IgD-negative memory B cell (primary cell): ENCODE data around the gene INTS14. TPM values are rescaled to one million over a fixed set of nuclear protein-coding genes. Genes with fewer than 3 reads are reported as not detected.
"Not testable (repeated sequence)": the region's sequence is repeated elsewhere in the genome, so short reads cannot be mapped to it uniquely, and the experiment has no call there.

ENCODE experiments used
- H3K27ac Mint-ChIP-seq, 3 donors: one replicate each; pipeline ENCODE4 v1.8.0; 2020 to 2022; ENCODE audit warnings: mild to moderate bottlenecking in 3 of 3, mixed read lengths in 3 of 3, moderate library complexity in 1 of 3
- H3K27me3 Mint-ChIP-seq: one replicate; pipeline ENCODE4 v1.8.0; 2021; ENCODE audit warnings: mixed read lengths
- H3K36me3 Mint-ChIP-seq: one replicate; pipeline ENCODE4 v1.8.0; 2020; ENCODE audit warnings: mild to moderate bottlenecking, mixed read lengths
- H3K4me1 Mint-ChIP-seq, 3 donors: one replicate each; pipeline ENCODE4 v1.8.0; 2020 to 2022; ENCODE audit warnings: mixed read lengths in 3 of 3, mild to moderate bottlenecking in 1 of 3
- H3K4me3 Mint-ChIP-seq, 4 donors: one replicate each; pipeline ENCODE4 v1.8.0; 2020 to 2022; ENCODE audit warnings: mild to moderate bottlenecking in 4 of 4, mixed read lengths in 4 of 4, moderate library complexity in 3 of 4
- H3K9me3 Mint-ChIP-seq, 3 donors: one replicate each; pipeline ENCODE4 v1.8.0; 2020 to 2021; ENCODE audit warnings: mixed read lengths in 3 of 3, mild to moderate bottlenecking in 1 of 3
- polyA plus RNA-seq: library from polyadenylated mRNA; unstranded; fragments of 300-500 nt; fragmentation: Illumina TruSeq; gene quantifications from one replicate; pipeline ENCODE4 v1.2.3, GENCODE V29; 2021

The INTS14 gene
- polyA plus RNA-seq, 1 donor from 2014 or later = 24.3 TPM

- Mint-ChIP-seq H3K27me3 (no peaks in the 10 kb centered on the region), H3K4me1 (peaks cover 14 to 26% (median 19%) of the 10 kb centered on the region in 3 donors), H3K9me3 (no peaks in the 10 kb centered on the region), H3K36me3 (peaks cover 13% of the 10 kb centered on the region), H3K27ac (peak overlapping the region in 1 of 3 donors; percentile 63), H3K4me3 (no peak overlapping the region)
Observed at GRCh38 chr15:65578904-65579728, 31.8 kb downstream of the INTS14 start.

GRCh38 chr15:65577129-65577996 is 33.6 kb downstream of the INTS14 start:
- Mint-ChIP-seq H3K4me3 (no peak overlapping the region), H3K9me3 (no peaks in the 10 kb centered on the region), H3K27ac (peak overlapping the region in 2 of 3 donors; percentile 54 to 65), H3K4me1 (peaks cover 9 to 11% (median 9%) of the 10 kb centered on the region in 3 donors), H3K36me3 (peaks cover 5% of the 10 kb centered on the region), H3K27me3 (no peaks in the 10 kb centered on the region)

- Mint-ChIP-seq H3K9me3 (no peaks in the 10 kb centered on the region), H3K4me1 (peaks cover 8 to 9% (median 9%) of the 10 kb centered on the region in 3 donors), H3K36me3 (peaks cover 2% of the 10 kb centered on the region), H3K4me3 (no peak overlapping the region), H3K27ac (peak overlapping the region in 1 of 3 donors; percentile 54), H3K27me3 (no peaks in the 10 kb centered on the region)
Observed at GRCh38 chr15:65576664-65577063, 34.3 kb downstream of the INTS14 start.

- Mint-ChIP-seq H3K27me3 (no peaks in the 10 kb centered on the region), H3K36me3 (peaks cover 6% of the 10 kb centered on the region), H3K4me3 (no peak overlapping the region), H3K9me3 (no peaks in the 10 kb centered on the region), H3K27ac (peak overlapping the region in 1 of 3 donors; percentile 64), H3K4me1 (no peaks in the 10 kb centered on the region)
Observed at GRCh38 chr15:65571971-65572370, 39.0 kb downstream of the INTS14 start.

- Mint-ChIP-seq H3K4me1 (no peaks in the 10 kb centered on the region), H3K4me3 (no peak overlapping the region), H3K36me3 (peaks cover 15% of the 10 kb centered on the region), H3K27ac (no peak overlapping the region), H3K27me3 (no peaks in the 10 kb centered on the region), H3K9me3 (peaks cover under 1 to 7% (median 5%) of the 10 kb centered on the region in 3 donors)
Observed at GRCh38 chr15:65569728-65570127, 41.2 kb downstream of the INTS14 start.

- no peak overlapping the region for H3K4me3 Mint-ChIP-seq
- peaks cover 37% of the 10 kb centered on the region for H3K36me3 Mint-ChIP-seq
- H3K27me3 Mint-ChIP-seq = no peaks in the 10 kb centered on the region
- H3K4me1 Mint-ChIP-seq = no peaks in the 10 kb centered on the region
- H3K9me3 Mint-ChIP-seq = peaks cover 2 to 7% (median 5%) of the 10 kb centered on the region in 3 donors
- peak overlapping the region in 1 of 3 donors; percentile 11 for H3K27ac Mint-ChIP-seq
Observed at GRCh38 chr15:65561934-65562333, 49.0 kb downstream of the INTS14 start.

GRCh38 chr15:65559941-65560340 is 51.0 kb downstream of the INTS14 start:
- Mint-ChIP-seq H3K36me3 (peaks cover 27% of the 10 kb centered on the region), H3K4me1 (no peaks in the 10 kb centered on the region), H3K27ac (no peak overlapping the region), H3K9me3 (peaks cover 0 to 2% (median 0%) of the 10 kb centered on the region in 3 donors), H3K27me3 (no peaks in the 10 kb centered on the region), H3K4me3 (no peak overlapping the region)

- H3K4me3 Mint-ChIP-seq = no peak overlapping the region
- no peaks in the 10 kb centered on the region for H3K27me3 Mint-ChIP-seq
- H3K27ac Mint-ChIP-seq = no peak overlapping the region
- no peaks in the 10 kb centered on the region for H3K9me3 Mint-ChIP-seq
- peaks cover 21% of the 10 kb centered on the region for H3K36me3 Mint-ChIP-seq
- H3K4me1 Mint-ChIP-seq = no peaks in the 10 kb centered on the region
Observed at GRCh38 chr15:65558997-65559760, 51.8 kb downstream of the INTS14 start.

GRCh38 chr15:65558336-65558735 is 52.6 kb downstream of the INTS14 start:
- H3K9me3 Mint-ChIP-seq = no peaks in the 10 kb centered on the region
- H3K27me3 Mint-ChIP-seq = no peaks in the 10 kb centered on the region
- no peaks in the 10 kb centered on the region for H3K4me1 Mint-ChIP-seq
- H3K36me3 Mint-ChIP-seq = peaks cover 19% of the 10 kb centered on the region
- no peak overlapping the region for H3K4me3 Mint-ChIP-seq
- no peak overlapping the region for H3K27ac Mint-ChIP-seq

GRCh38 chr15:65556622-65557021 is 54.3 kb downstream of the INTS14 start:
- no peaks in the 10 kb centered on the region for H3K27me3 Mint-ChIP-seq
- peaks cover 12% of the 10 kb centered on the region for H3K36me3 Mint-ChIP-seq
- no peak overlapping the region for H3K27ac Mint-ChIP-seq
- no peaks in the 10 kb centered on the region for H3K9me3 Mint-ChIP-seq
- H3K4me1 Mint-ChIP-seq = no peaks in the 10 kb centered on the region
- H3K4me3 Mint-ChIP-seq = no peak overlapping the region

- Mint-ChIP-seq H3K4me3 (no peak overlapping the region), H3K4me1 (peaks cover 0 to 8% (median 7%) of the 10 kb centered on the region in 3 donors), H3K27me3 (no peaks in the 10 kb centered on the region), H3K36me3 (peaks cover 9% of the 10 kb centered on the region), H3K9me3 (no peaks in the 10 kb centered on the region), H3K27ac (peak overlapping the region in 1 of 3 donors; percentile 50)
Observed at GRCh38 chr15:65553691-65554090, 57.2 kb downstream of the INTS14 start.

GRCh38 chr15:65552851-65553250 is 58.1 kb downstream of the INTS14 start:
- not testable (repeated sequence) for H3K27me3 Mint-ChIP-seq, H3K36me3 Mint-ChIP-seq, H3K4me1 Mint-ChIP-seq, H3K27ac Mint-ChIP-seq, H3K9me3 Mint-ChIP-seq, H3K4me3 Mint-ChIP-seq

GRCh38 chr15:65551183-65551582 is 59.7 kb downstream of the INTS14 start:
- Mint-ChIP-seq H3K36me3 (peaks cover 1% of the 10 kb centered on the region), H3K4me1 (peaks cover 0 to 12% (median 7%) of the 10 kb centered on the region in 3 donors), H3K27me3 (no peaks in the 10 kb centered on the region), H3K4me3 (no peak overlapping the region), H3K9me3 (no peaks in the 10 kb centered on the region), H3K27ac (no peak overlapping the region)

GRCh38 chr15:65550681-65551098 is 60.2 kb downstream of the INTS14 start:
- Mint-ChIP-seq H3K27me3 (no peaks in the 10 kb centered on the region), H3K4me3 (no peak overlapping the region), H3K4me1 (peaks cover 4 to 12% (median 7%) of the 10 kb centered on the region in 3 donors), H3K27ac (no peak overlapping the region), H3K9me3 (no peaks in the 10 kb centered on the region), H3K36me3 (peaks cover 1% of the 10 kb centered on the region)

GRCh38 chr15:65549288-65549687 is 61.6 kb downstream of the INTS14 start:
- not testable (repeated sequence) for H3K36me3 Mint-ChIP-seq, H3K9me3 Mint-ChIP-seq, H3K27me3 Mint-ChIP-seq, H3K4me3 Mint-ChIP-seq, H3K27ac Mint-ChIP-seq
- peaks cover 4 to 12% (median 7%) of the 10 kb centered on the region in 3 donors for H3K4me1 Mint-ChIP-seq
